Osteoblast (primary cell): ENCODE measurements around the gene RPL5. TPM values are rescaled to one million over a fixed set of nuclear protein-coding genes. Genes with fewer than 3 reads are reported as not detected.

Experiments used
- DNase-seq: peaks from one replicate; pipeline ENCODE4 v3.0.0; 2011; ENCODE audit warnings: low spot score, mixed read lengths; ENCODE audit not compliant: insufficient read length; ENCODE audit errors: missing footprints
- H2AFZ ChIP-seq: 2 replicates; pipeline ENCODE4 v1.6.0; 2011; ENCODE audit warnings: mild to moderate bottlenecking, low read length
- H3K27ac ChIP-seq: 2 replicates; pipeline ENCODE4 v1.5.1; 2011; ENCODE audit warnings: mild to moderate bottlenecking, low read depth, low read length, moderate library complexity
- H3K27me3 ChIP-seq: 2 replicates; pipeline ENCODE4 v1.6.0; 2012; ENCODE audit warnings: mild to moderate bottlenecking, control low read depth, inconsistent platforms, low read length, moderate library complexity; ENCODE audit not compliant: insufficient read depth
- H3K36me3 ChIP-seq: 2 replicates; pipeline ENCODE4 v1.5.1; 2011; ENCODE audit warnings: mild to moderate bottlenecking, low read length, control low read depth, moderate library complexity; ENCODE audit not compliant: insufficient read depth
- H3K4me1 ChIP-seq: 2 replicates; pipeline ENCODE4 v1.5.1; 2011; ENCODE audit warnings: mild to moderate bottlenecking, low read length, control low read depth, moderate library complexity; ENCODE audit not compliant: insufficient read depth
- H3K4me2 ChIP-seq: 2 replicates; pipeline ENCODE4 v1.6.0; 2011; ENCODE audit warnings: mild to moderate bottlenecking, low read length; ENCODE audit not compliant: insufficient read depth
- H3K4me3 ChIP-seq: fragments of 200-600 bp; sonication (generic); 3 replicates; pipeline ENCODE4 v1.5.1; 2012; ENCODE audit warnings: mild to moderate bottlenecking, low read length, inconsistent platforms; ENCODE audit not compliant: insufficient read depth
- H3K79me2 ChIP-seq: 2 replicates; pipeline ENCODE4 v1.6.0; 2012; ENCODE audit warnings: mild to moderate bottlenecking, low read length, control low read depth, inconsistent platforms; ENCODE audit not compliant: insufficient read depth
- H3K9me3 ChIP-seq: 2 replicates; pipeline ENCODE4 v1.5.1; 2011; ENCODE audit warnings: low read depth, low read length, control low read depth
- H4K20me1 ChIP-seq: 2 replicates; pipeline ENCODE4 v1.6.0; 2012; ENCODE audit warnings: mild to moderate bottlenecking, low read length, control low read depth; ENCODE audit not compliant: insufficient read depth
- CTCF ChIP-seq: IDR thresholded peaks from 2 replicates; pipeline ENCODE4 v1.5.1; 2011; ENCODE audit warnings: mild to moderate bottlenecking, low read depth, low read length, moderate library complexity; ENCODE audit errors: extremely low read depth
- total RNA-seq: library from RNA; depleted of rRNA; stranded (reverse); fragments of >200 nt; gene quantifications from 2 replicates; pipeline ENCODE4 v1.2.3, GENCODE V29; 2012

RPL5 gene
- total RNA-seq, 1 donor = 827 TPM

GRCh38 chr1:92848201-92848600, 16.4 kb downstream of the RPL5 start:
- peaks cover 10% of the 10 kb centered on the region for H3K36me3 ChIP-seq
- no peak for DNase-seq
- no peaks in the 10 kb centered on the region for H4K20me1 ChIP-seq
- H3K4me2 ChIP-seq = no peak overlapping the region
- H3K27me3 ChIP-seq = no peaks in the 10 kb centered on the region
- H2AFZ ChIP-seq = no peak overlapping the region
- no peak overlapping the region for H3K4me3 ChIP-seq
- H3K4me1 ChIP-seq = no peaks in the 10 kb centered on the region
- no peaks in the 10 kb centered on the region for H3K9me3 ChIP-seq
- no peak overlapping the region for H3K27ac ChIP-seq
- H3K79me2 ChIP-seq = no peaks in the 10 kb centered on the region
- TF ChIP-seq CTCF = no peak

GRCh38 chr1:92850019-92850418, 18.2 kb downstream of the RPL5 start:
- TF ChIP-seq CTCF = no peak
- H3K27ac ChIP-seq = no peak overlapping the region
- no peaks in the 10 kb centered on the region for H3K79me2 ChIP-seq
- no peak overlapping the region for H3K4me2 ChIP-seq
- H3K9me3 ChIP-seq = no peaks in the 10 kb centered on the region
- no peak for DNase-seq
- no peaks in the 10 kb centered on the region for H3K4me1 ChIP-seq
- no peaks in the 10 kb centered on the region for H3K36me3 ChIP-seq
- H2AFZ ChIP-seq = no peak overlapping the region
- H3K4me3 ChIP-seq = no peak overlapping the region
- H3K27me3 ChIP-seq = no peaks in the 10 kb centered on the region
- no peaks in the 10 kb centered on the region for H4K20me1 ChIP-seq

- Histone ChIP-seq H3K4me1 (no peaks in the 10 kb centered on the region), H3K36me3 (no peaks in the 10 kb centered on the region), H2AFZ (no peak overlapping the region), H3K9me3 (no peaks in the 10 kb centered on the region), H3K4me2 (no peak overlapping the region), H3K27ac (no peak overlapping the region), H3K4me3 (no peak overlapping the region), H3K27me3 (no peaks in the 10 kb centered on the region), H3K79me2 (no peaks in the 10 kb centered on the region), H4K20me1 (no peaks in the 10 kb centered on the region)
- no peak for DNase-seq
- no peak for TF ChIP-seq CTCF
These were observed 19.9 kb downstream of the RPL5 start for GRCh38 chr1:92851729-92852128.

GRCh38 chr1:92853299-92853698, 21.5 kb downstream of the RPL5 start:
- Histone ChIP-seq H3K4me3 (no peak overlapping the region), H3K27ac (no peak overlapping the region), H4K20me1 (no peaks in the 10 kb centered on the region), H3K4me1 (no peaks in the 10 kb centered on the region), H3K27me3 (no peaks in the 10 kb centered on the region), H2AFZ (no peak overlapping the region), H3K36me3 (no peaks in the 10 kb centered on the region), H3K4me2 (no peak overlapping the region), H3K9me3 (no peaks in the 10 kb centered on the region), H3K79me2 (no peaks in the 10 kb centered on the region)
- DNase-seq = no peak
- no peak for TF ChIP-seq CTCF
